Measurements from ENCODE around the gene RGS16. TPM values are rescaled to one million over a fixed set of nuclear protein-coding genes. Genes with fewer than 3 reads are reported as not detected.

Gene RGS16
- total and polyA plus RNA-seq, 2 of the 13 experiments (the other 11 are each of a cell fraction or from before 2014, with no cell fraction given) = not detected

DNA sequence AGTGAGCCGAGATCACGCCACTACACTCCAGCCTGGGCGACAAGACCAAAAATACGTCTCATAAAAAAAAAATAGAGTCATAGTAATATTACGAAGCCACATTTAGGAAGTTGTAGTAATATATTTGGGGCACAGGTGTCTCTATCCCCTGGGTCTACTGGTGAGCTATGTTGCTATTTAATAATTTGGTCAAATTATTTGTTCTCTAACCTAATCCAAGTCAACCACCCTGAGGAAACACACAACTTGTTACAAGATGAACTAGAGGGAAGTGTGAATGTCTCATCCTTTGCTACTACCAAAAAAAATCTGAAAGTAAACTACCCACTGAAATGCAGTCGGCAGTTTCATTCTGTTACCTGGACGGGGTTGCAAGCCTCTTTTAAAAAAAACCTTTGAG lies 44.9 kb upstream of the RGS16 start (continued):
- TF ChIP-seq, protein P1, sequence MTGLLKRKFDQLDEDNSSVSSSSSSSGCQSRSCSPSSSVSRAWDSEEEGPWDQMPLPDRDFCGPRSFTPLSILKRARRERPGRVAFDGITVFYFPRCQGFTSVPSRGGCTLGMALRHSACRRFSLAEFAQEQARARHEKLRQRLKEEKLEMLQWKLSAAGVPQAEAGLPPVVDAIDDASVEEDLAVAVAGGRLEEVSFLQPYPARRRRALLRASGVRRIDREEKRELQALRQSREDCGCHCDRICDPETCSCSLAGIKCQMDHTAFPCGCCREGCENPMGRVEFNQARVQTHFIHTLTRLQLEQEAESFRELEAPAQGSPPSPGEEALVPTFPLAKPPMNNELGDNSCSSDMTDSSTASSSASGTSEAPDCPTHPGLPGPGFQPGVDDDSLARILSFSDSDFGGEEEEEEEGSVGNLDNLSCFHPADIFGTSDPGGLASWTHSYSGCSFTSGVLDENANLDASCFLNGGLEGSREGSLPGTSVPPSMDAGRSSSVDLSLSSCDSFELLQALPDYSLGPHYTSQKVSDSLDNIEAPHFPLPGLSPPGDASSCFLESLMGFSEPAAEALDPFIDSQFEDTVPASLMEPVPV (CRISPR knock-in tag; IDR thresholded peaks at IDR 0.05) = no peak
- TF ChIP-seq TRIM24 (CRISPR knock-in tag; IDR thresholded peaks at IDR 0.05) = no peak
- TF ChIP-seq, protein P2, sequence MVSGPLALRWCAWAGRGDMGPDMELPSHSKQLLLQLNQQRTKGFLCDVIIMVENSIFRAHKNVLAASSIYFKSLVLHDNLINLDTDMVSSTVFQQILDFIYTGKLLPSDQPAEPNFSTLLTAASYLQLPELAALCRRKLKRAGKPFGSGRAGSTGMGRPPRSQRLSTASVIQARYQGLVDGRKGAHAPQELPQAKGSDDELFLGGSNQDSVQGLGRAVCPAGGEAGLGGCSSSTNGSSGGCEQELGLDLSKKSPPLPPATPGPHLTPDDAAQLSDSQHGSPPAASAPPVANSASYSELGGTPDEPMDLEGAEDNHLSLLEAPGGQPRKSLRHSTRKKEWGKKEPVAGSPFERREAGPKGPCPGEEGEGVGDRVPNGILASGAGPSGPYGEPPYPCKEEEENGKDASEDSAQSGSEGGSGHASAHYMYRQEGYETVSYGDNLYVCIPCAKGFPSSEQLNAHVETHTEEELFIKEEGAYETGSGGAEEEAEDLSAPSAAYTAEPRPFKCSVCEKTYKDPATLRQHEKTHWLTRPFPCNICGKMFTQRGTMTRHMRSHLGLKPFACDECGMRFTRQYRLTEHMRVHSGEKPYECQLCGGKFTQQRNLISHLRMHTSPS (CRISPR knock-in tag; IDR thresholded peaks at IDR 0.05; ENCODE audit: low read depth) = no peak

GRCh38 chr1:182646739-182647138 lies 42.5 kb upstream of the RGS16 start:
- ATAC-seq (no peak), FAIRE-seq (no peak)
- BruUV-seq (replicated peaks) = no TSS peak

More at GRCh38 chr1:182646739-182647138, 42.5 kb upstream of the RGS16 start:
- DNase-seq (ENCODE audit: low spot score) = no peak
- TF ChIP-seq ZNF775 (CRISPR knock-in tag; IDR thresholded peaks at IDR 0.05; ENCODE audit: borderline replicate concordance) = no peak
- CTCF ChIA-PET (ENCODE audit: low intra/inter-chr PET ratio, low total read pairs) = no interaction called here
- 5% methylated on average over 2 of the region's 2 CpGs for WGBS (ENCODE audit: low lambda C conversion rate)
- Histone ChIP-seq H3K27me3 (ENCODE audit: control insufficient read depth in 1 of 2, insufficient read depth in 2 of 2, low read length in 2 of 2) (peaks cover 0 to 3% of the 10 kb centered on the region in 2 experiments; a peak in 1 of 5 replicates), H3K4me2 (ENCODE audit: low read depth, low read length) (no peak overlapping the region), H3K27ac (ENCODE audit: extremely low read length, insufficient read depth, low read length) (no peak overlapping the region), H3K9me3 (ENCODE audit: low read length) (no peaks in the 10 kb centered on the region; the same call in 1 of the 2 replicates), H3K4me1 (ENCODE audit: insufficient read depth, low read length) (no peaks in the 10 kb centered on the region), H2AFZ (ENCODE audit: low read length) (no peak overlapping the region), H3K36me3 (replicated peaks in 1 of 2; ENCODE audit: control insufficient read depth in 1 of 2, insufficient read depth in 2 of 2, low read length in 2 of 2) (no peaks in the 10 kb centered on the region), H4K20me1 (ENCODE audit: insufficient read depth, low read length) (no peaks in the 10 kb centered on the region), H3K9ac (ENCODE audit: insufficient read depth, low read depth, low read length) (no peak overlapping the region), H3K4me3 (replicated peaks in 1 of 3; ENCODE audit: insufficient read depth in 1 of 3, low read depth in 2 of 3, low read length in 3 of 3) (no peak overlapping the region), H3K79me2 (ENCODE audit: insufficient read depth, low read length) (no peaks in the 10 kb centered on the region)
- POLR2A ChIA-PET = no interaction called here
- in situ Hi-C loops (cut with HindIII; ENCODE audit: extremely low pct_ligation_motif_present, low pct_unique_long_range_greater_than_20kb) = no loop called here
- intact Hi-C loops (cut with micrococcal nuclease; ENCODE audit: unreplicated experiment) = no loop called here
